Brain pericyte (primary cell): ENCODE data around the gene PXN.
A peak's percentile ranks its signal among the peaks of the same experiment; 100 is the strongest.
"Not testable (repeated sequence)": the region's sequence is repeated elsewhere in the genome, so short reads cannot be mapped to it uniquely, and the experiment has no call there.

Experiments
- DNase-seq: peaks from one replicate; pipeline ENCODE4 v3.0.0-alpha.2; 2012; ENCODE audit warnings: low read depth, low spot score

PXN gene

GRCh38 chr12:120211243-120211903 lies 54.2 kb downstream of the PXN start:
- DNase-seq: no peak

DNA sequence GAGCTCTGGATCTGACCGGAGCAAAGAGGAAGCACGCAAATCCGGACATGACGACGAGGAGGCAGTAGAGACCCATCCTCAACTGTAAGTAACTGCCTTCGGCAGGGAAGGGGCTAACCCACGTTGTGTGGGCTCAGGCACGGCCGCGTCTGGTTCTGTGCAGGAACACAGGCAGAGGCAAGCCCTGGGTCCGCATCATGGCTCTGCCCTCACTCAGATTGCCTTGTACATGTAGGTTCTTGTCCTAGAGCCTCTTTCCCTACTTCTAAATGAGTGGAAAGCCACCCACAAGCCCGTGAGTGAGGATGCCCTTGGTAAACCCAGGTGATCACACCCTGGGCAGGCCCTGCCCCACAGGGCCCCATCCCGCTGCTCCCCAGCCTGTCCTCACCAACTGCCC lies 55.7 kb downstream of the PXN start:
- DNase-seq: no peak

- DNase-seq: no peak
These were observed 58.3 kb downstream of the PXN start for GRCh38 chr12:120207227-120207626.

GRCh38 chr12:120206781-120207180 lies 58.7 kb downstream of the PXN start:
- not testable (repeated sequence) for DNase-seq

GRCh38 chr12:120206228-120206627 lies 59.3 kb downstream of the PXN start:
- DNase-seq: no peak

- DNase-seq: no peak
These were observed 61.4 kb downstream of the PXN start for GRCh38 chr12:120204171-120204570.

- no peak for DNase-seq
These were observed 65.1 kb downstream of the PXN start for GRCh38 chr12:120200364-120200800.

- peak; percentile 37 for DNase-seq
These were observed 65.8 kb downstream of the PXN start for GRCh38 chr12:120199595-120200306.

GRCh38 chr12:120199025-120199424 lies 66.5 kb downstream of the PXN start:
- DNase-seq: no peak

GRCh38 chr12:120197542-120197887 lies 68.0 kb downstream of the PXN start:
- no peak for DNase-seq

- DNase-seq: not testable (repeated sequence)
These were observed 68.6 kb downstream of the PXN start for GRCh38 chr12:120196817-120197541.

DNA sequence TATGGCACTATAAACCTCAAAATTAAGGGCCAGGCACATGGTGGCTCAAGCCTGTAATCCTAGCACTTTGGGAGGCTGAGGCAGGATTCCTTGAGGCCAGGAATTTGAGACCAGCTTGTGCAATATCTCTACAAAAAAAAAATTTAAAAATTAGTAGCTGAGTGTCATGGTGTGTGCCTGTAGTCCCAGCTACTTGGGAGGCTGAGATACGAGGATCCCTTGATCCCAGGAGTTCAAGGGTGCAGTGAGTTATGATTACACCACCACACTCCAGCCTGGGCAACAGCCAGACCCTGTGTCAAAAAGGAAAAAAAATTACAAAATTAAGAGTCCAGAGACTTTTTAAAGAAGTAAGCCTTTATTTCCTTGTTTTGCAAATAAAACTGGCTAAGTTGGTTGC lies 69.2 kb downstream of the PXN start:
- no peak for DNase-seq

GRCh38 chr12:120194534-120195395 lies 70.8 kb downstream of the PXN start, which contains the start of gene GCN1:
GCN1 (minus strand) TSS chr12:120194715; CDS start chr12:120194697, 18 bp downstream.
- no peak for DNase-seq

DNA sequence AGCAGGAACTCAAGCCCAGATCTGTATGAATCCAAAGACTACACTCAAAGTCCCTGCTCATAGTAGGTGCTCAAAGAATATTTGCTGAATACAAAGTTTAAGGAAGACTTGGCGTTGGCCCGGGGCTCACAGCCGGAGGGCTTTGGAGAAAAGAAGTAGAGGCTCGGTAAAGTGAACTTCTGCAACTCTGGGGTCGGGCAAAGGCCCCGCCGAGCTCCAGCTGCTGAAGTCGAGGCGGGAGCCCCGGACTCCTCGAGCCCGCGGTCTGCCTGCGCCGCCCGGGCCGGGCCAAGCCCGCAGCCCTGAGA lies 71.3 kb downstream of the PXN start:
- DNase-seq: no peak

GRCh38 chr12:120193286-120193685 lies 72.2 kb downstream of the PXN start:
- DNase-seq: not testable (repeated sequence)

DNA sequence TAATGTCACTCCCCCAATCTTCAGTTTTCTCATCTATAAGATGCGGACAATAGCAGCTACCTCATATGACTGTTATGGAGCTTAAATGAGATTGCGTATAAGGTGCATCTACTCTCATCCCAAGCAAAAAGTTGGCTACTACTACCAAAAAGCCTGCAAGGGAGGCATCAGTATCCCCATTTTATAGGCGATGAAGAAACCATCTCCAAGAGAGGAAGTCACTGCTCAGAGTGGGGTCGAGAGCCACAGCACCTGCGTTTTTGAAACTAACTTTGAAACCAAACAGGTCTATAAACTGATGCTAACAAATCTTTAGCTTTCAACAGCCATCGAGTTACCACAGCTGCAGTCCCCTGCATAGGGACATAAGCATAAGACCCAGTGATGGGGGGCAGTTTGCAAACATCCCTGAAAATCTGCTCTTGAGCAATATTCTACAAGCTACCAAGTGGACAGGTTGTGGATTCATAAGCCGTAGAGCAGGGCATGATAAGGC lies 74.5 kb downstream of the PXN start:
- no peak for DNase-seq

- DNase-seq: no peak
These were observed 75.1 kb downstream of the PXN start for GRCh38 chr12:120190386-120190785.

DNA sequence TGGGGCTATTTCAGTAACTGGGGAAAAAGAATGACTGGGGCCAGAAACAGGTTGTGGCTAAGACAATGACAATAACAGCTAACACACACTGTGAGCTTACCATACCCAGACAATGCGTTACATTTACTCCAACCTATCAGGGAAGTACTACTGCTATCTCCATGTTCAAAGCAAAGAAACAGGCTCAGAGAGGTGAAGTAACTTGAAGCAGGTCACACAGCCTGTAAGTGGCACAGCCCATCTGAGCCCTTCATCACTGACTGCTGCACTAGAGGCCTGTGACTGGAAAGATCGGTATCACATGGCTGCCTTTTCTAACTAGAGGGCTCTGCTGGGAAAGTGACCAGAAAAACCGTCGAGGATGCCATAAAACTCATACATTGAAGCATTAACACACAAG lies 78.9 kb downstream of the PXN start:
- no peak for DNase-seq

GRCh38 chr12:120183211-120183631 lies 82.3 kb downstream of the PXN start:
- DNase-seq: no peak

GRCh38 chr12:120181991-120182631 lies 83.4 kb downstream of the PXN start:
- DNase-seq: no peak

DNA sequence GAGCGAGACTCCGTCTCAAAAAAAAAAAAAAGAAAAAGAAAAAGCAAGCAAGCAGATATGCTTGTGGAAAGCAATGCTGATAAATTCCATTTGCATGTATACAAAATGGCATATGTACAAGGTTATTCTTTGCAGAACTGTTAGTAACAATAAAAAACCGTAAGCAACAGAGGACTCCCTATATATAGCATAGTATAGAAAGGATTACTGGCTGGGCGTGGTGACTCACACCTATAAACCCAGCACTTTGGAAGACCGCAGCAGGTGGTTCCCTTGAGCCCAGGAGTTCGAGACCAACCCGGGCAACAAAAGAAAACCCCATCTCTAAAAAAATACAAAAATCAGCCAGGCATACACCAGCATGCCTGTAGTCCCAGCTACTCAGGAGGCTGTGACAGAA lies 84.6 kb downstream of the PXN start:
- DNase-seq: no peak
